HFFc6 (cell line): Measurements from ENCODE around the gene LMF1. TPM values are rescaled to one million over a fixed set of nuclear protein-coding genes. Genes with fewer than 3 reads are reported as not detected.

Experiments used
- DNase-seq: peaks from one replicate; pipeline ENCODE4 v3.0.0-alpha.2; 2018
- H3K27ac Mint-ChIP-seq: 2 replicates; pipeline ENCODE4 v1.8.0; 2020; ENCODE audit warnings: mild to moderate bottlenecking, mixed read lengths
- H3K27me3 Mint-ChIP-seq: 2 replicates; pipeline ENCODE4 v1.8.0; 2021; ENCODE audit warnings: mild to moderate bottlenecking, moderate library complexity, mixed read lengths; ENCODE audit not compliant: insufficient read depth
- H3K36me3 Mint-ChIP-seq: 2 replicates; pipeline ENCODE4 v1.8.0; 2021; ENCODE audit warnings: low read depth, mixed read lengths
- H3K4me1 Mint-ChIP-seq: 2 replicates; pipeline ENCODE4 v1.8.0; 2020; ENCODE audit warnings: low read depth, mixed read lengths
- H3K4me3 Mint-ChIP-seq: 2 replicates; pipeline ENCODE4 v1.8.0; 2020; ENCODE audit warnings: mild to moderate bottlenecking, moderate library complexity, mixed read lengths
- H3K9me3 Mint-ChIP-seq: 2 replicates; pipeline ENCODE4 v1.8.0; 2020; ENCODE audit warnings: mild to moderate bottlenecking, mixed read lengths
- CTCF ChIP-seq: fragments of 200-600 bp; sonication (generic); IDR thresholded peaks from 2 replicates; pipeline ENCODE4 v1.5.0; 2021; ENCODE audit warnings: antibody characterized with exemption, mild to moderate bottlenecking
- total RNA-seq, 6 experiments: library from RNA; stranded (reverse); fragmentation: NEBNext Ultra II Directional; extraction: Animal tissue kit (Norgen Biotek cat#: 25700); gene quantifications; 2 replicates in 1 of 6; 3 replicates in 5 of 6; pipeline ENCODE4 v1.2.3, GENCODE V29; 2021

The LMF1 gene
- total RNA-seq, 6 experiments from 2014 or later: 10.9 to 19.3 (median 14.2) TPM

DNA sequence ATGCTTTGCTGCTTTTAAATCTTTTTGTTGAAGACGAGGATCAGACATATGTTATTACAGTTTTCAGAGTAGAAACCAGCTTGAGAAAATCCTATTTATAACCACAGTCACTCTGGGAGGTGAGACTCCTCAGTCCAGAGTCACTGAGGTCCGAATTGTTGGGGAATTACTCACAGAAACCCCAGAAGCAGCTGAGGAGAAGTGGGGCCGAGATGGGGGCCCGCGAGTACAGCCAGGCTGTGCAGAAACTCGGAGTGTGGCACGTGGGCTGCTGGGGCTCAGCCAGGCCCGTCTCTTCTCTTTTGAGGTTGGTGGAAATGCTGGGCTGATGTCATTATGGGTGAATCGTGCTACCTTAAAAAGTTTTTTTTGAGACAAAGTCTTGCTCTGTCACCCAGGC lies 155.8 kb downstream of the LMF1 start:
- H3K9me3 Mint-ChIP-seq: no peaks in the 10 kb centered on the region
- H3K4me3 Mint-ChIP-seq: peak overlapping the region; percentile 49
- H3K27ac Mint-ChIP-seq: peak overlapping the region; percentile 77
- H3K36me3 Mint-ChIP-seq: no peaks in the 10 kb centered on the region
- peak; percentile 84 for DNase-seq
- H3K4me1 Mint-ChIP-seq: peaks cover 22% of the 10 kb centered on the region
- H3K27me3 Mint-ChIP-seq: peaks cover 2% of the 10 kb centered on the region; the same call in 1 of the 2 replicates
- TF ChIP-seq CTCF: no peak

DNA sequence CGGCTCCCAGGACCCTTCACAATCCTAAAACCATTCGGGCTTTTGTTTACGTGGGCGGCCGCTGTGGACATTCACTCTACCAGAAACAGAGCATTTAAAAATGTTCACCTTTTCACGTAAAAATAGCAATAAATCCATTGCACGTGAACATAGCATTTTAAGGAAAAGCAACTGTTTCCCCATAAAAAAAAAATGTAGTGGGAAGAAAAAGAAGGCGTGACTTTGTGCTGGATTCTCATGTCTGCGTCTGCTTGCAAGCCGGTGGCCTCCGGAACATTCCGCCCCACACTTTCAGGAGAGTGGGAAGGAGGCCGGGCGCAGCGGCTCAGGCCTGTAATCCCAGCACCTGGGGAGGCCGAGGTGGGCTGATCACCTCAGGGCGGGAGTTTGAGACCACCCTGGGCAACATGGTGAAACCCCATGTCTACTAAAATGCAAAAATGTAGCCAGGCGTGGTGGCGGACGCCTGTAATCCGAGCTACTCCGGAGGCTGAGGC lies 156.8 kb downstream of the LMF1 start:
- H3K4me1 Mint-ChIP-seq: peaks cover 22% of the 10 kb centered on the region
- no peaks in the 10 kb centered on the region for H3K36me3 Mint-ChIP-seq
- H3K27ac Mint-ChIP-seq: peak overlapping the region; percentile 60; the same call in 1 of the 2 replicates
- H3K4me3 Mint-ChIP-seq: peak overlapping the region; percentile 74
- H3K9me3 Mint-ChIP-seq: no peaks in the 10 kb centered on the region
- TF ChIP-seq CTCF: peak; percentile 43
- peaks cover 1% of the 10 kb centered on the region; the same call in 1 of the 2 replicates for H3K27me3 Mint-ChIP-seq
- peak; percentile 2 for DNase-seq

DNA sequence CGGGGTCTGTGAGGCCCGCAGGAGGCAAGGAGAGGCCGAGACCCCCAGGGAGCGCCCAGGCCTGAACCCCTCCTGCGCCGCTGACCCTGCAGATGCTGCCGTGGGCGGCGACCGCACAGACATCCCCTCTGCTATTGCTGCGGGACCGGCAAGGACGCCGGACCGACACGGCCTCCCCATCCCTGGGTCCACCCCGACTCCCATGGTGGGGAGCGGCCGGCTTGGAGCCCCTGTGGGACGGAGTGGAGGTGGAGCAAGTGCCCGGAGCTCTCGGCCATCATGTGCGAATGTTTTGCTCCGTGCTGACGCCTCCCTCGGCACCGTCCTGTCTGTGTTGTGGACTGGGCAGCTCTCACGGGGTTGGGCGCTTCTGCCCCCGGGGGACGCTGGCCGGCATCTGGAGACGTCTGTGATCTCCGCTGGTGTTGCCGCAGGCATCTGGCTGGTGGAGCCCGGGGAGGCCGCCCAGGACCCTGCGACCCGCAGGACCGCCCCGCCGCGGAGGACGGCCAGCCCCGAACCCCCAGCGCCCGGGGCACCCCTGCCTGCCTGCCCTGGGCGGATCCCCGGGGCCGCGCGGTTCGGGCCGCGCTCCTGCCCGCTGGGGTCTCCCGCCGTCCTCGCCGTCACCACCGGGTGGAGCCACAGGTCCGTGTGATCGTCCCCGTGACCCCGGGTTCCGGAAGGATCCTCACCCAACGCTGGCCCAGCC lies 157.4 kb downstream of the LMF1 start:
- Mint-ChIP-seq H3K36me3 (no peaks in the 10 kb centered on the region), H3K27ac (peak overlapping the region; percentile 60; the same call in 1 of the 2 replicates), H3K4me1 (peaks cover 27% of the 10 kb centered on the region), H3K4me3 (peak overlapping the region; percentile 74), H3K27me3 (peaks cover 1% of the 10 kb centered on the region; the same call in 1 of the 2 replicates), H3K9me3 (no peaks in the 10 kb centered on the region)
- peak; percentile 11 for DNase-seq
- TF ChIP-seq CTCF: peak; percentile 81

DNA sequence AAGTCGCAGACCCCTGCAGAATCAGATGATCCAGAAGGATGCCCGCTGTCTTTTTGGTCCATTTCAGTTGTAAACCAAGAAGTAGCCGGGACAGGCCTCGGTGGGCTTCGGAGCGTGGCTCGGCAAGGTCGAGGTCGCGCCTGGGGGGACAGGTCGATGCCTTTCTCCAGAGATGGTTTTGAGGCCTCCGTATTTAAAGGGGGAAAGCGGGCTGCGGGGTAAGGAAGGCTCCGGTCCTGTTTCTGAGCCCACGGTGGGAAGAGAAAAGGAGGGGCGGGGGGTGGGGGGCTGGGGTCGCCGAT lies 162.7 kb downstream of the LMF1 start:
- DNase-seq: no peak
- H3K4me3 Mint-ChIP-seq: peak overlapping the region; percentile 95
- H3K27me3 Mint-ChIP-seq: peaks cover 3% of the 10 kb centered on the region
- no peaks in the 10 kb centered on the region; the same call in 1 of the 2 replicates for H3K9me3 Mint-ChIP-seq
- H3K36me3 Mint-ChIP-seq: peaks cover 5% of the 10 kb centered on the region; the same call in 1 of the 2 replicates
- H3K27ac Mint-ChIP-seq: peak overlapping the region; percentile 75
- H3K4me1 Mint-ChIP-seq: peaks cover 13% of the 10 kb centered on the region
- no peak for TF ChIP-seq CTCF

DNA sequence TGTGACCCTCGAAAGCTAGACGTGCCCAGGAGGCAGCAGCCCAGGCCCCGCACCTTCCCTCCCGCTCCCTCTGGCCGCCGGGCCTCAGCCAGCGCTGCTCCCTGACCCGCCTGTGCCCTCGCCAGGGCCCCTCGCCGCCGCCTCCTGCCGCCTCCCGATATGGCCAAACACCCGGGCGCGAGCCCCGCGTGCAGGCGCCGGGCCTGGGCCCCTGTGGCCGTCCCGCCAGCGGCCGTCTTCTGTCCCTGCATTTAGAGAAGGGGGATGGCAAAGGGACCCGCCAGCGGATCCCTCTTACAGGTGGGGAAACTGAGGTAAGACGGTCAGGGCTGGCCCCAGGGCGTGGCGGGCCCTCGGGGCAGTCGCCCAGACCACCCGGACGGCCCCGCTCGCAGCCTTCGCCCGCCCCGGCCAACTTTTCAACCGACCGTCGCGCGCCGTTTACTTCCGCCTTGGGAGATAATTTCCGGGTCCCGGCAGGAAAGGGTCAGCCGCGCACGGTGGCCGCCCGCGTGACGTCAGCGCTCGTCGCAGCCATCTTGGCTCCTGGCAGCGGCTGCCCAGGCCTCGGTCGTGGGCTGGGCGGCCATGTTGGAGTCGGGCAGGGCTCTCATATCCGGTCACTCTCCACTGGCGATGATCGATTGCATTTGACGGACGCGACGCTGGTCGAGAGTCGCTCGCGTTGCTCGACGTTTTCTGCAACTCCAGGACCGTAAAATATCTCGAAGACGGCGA lies 163.3 kb downstream of the LMF1 start:
- TF ChIP-seq CTCF: no peak
- peak; percentile 90 for DNase-seq
- H3K27ac Mint-ChIP-seq: peak overlapping the region; percentile 75
- peaks cover 3% of the 10 kb centered on the region for H3K27me3 Mint-ChIP-seq
- peaks cover 5% of the 10 kb centered on the region; the same call in 1 of the 2 replicates for H3K36me3 Mint-ChIP-seq
- peaks cover 13% of the 10 kb centered on the region for H3K4me1 Mint-ChIP-seq
- H3K9me3 Mint-ChIP-seq: no peaks in the 10 kb centered on the region; the same call in 1 of the 2 replicates
- H3K4me3 Mint-ChIP-seq: peak overlapping the region; percentile 95
